D721Med (cell line): ENCODE results near the gene SLC24A3.

Experiments used
- DNase-seq: peaks from one replicate; pipeline ENCODE4 v3.0.0; 2011; ENCODE audit warnings: low spot score; ENCODE audit not compliant: insufficient read length
- FAIRE-seq: peaks from 2 replicates; lab custom pipeline; 2011; peaks lifted over from hg19 to GRCh38; lab: Jason Lieb, UNC
- CTCF ChIP-seq: IDR thresholded peaks from 2 replicates; pipeline ENCODE4 v1.5.1; 2012; ENCODE audit warnings: mild to moderate bottlenecking, control low read depth; ENCODE audit not compliant: insufficient read depth; ENCODE audit errors: missing control alignments

SLC24A3 gene

GRCh38 chr20:19257865-19258264 lies 45.4 kb downstream of the SLC24A3 start:
- FAIRE-seq (no peak), DNase-seq (no peak)
- TF ChIP-seq CTCF: no peak

GRCh38 chr20:19259141-19259591 lies 46.7 kb downstream of the SLC24A3 start:
- no peak for DNase-seq
- TF ChIP-seq CTCF: no peak
- no peak for FAIRE-seq

GRCh38 chr20:19260412-19261090 lies 48.1 kb downstream of the SLC24A3 start:
- no peak for TF ChIP-seq CTCF
- no peak for FAIRE-seq
- DNase-seq: no peak

GRCh38 chr20:19264191-19264590 lies 51.7 kb downstream of the SLC24A3 start:
- no peak for TF ChIP-seq CTCF
- DNase-seq (no peak), FAIRE-seq (no peak)

DNA sequence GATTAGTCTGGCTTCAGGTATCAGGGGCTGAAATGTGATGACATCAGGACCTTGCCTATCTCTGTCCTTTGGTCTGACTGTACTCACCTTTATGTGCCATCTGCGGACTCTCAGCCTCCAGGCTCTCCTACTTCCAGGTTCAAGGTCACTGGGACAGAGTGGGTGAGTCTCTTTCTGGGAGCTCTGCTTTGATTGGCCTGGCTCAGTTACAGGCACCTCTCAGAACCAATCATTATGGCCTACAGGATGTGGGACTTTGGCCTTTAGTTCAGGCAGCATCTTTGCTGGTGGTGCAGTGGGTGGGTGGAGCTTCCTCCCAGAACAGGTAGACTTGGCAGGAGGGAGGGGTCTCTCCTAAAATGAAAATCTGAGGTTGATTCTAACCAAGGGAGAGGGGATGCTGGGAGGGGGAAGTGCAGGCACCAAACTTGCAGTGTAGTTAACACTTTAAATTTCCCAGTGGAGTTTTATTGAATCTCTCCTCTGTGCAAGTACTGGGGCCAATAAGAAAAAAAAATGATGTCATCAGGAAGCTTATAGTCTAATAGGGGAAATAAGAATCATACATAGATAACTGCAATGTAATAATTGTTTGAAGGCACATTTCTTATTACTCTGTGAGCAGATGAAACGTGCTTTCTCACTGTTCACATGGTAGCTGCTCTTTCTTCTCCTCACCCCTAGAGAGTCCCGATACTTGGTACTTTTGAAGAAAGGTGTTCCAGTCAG lies 53.4 kb downstream of the SLC24A3 start:
- no peak for TF ChIP-seq CTCF
- no peak for FAIRE-seq

GRCh38 chr20:19268426-19268825 lies 56.0 kb downstream of the SLC24A3 start:
- no peak for DNase-seq
- TF ChIP-seq CTCF: no peak
- no peak for FAIRE-seq

More for the DNA sequence above, 53.4 kb downstream of the SLC24A3 start:
- DNase-seq: no peak
